ENCODE measurements around the gene KRTAP10-4. TPM values are rescaled to one million over a fixed set of nuclear protein-coding genes. Genes with fewer than 3 reads are reported as not detected.

KRTAP10-4 gene
- total RNA-seq, 1 experiment from 2014 or later = not detected

DNA sequence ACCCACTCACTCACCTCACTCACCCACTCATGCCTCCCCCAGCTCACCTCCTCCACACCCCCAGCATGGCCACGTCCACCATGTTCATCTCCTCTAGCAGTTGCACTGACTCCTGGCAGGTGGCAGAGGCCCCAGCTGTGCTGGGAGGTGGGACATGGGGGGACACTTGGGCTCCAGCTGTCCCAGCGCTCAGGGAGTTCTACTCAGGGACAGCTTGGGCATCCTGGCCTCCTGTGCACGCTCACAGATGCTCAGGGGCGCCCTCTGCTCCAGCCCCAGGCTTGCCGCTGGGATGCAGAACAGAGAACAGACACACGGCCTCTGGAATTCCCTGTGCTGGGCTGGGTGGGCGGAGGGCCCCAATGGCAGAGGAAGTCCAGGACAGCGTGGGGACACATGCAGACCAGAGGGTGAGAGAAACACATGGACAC lies 43.6 kb downstream of the KRTAP10-4 start:
- POLR2A ChIA-PET = no interaction called here
- TF ChIP-seq, protein P1, sequence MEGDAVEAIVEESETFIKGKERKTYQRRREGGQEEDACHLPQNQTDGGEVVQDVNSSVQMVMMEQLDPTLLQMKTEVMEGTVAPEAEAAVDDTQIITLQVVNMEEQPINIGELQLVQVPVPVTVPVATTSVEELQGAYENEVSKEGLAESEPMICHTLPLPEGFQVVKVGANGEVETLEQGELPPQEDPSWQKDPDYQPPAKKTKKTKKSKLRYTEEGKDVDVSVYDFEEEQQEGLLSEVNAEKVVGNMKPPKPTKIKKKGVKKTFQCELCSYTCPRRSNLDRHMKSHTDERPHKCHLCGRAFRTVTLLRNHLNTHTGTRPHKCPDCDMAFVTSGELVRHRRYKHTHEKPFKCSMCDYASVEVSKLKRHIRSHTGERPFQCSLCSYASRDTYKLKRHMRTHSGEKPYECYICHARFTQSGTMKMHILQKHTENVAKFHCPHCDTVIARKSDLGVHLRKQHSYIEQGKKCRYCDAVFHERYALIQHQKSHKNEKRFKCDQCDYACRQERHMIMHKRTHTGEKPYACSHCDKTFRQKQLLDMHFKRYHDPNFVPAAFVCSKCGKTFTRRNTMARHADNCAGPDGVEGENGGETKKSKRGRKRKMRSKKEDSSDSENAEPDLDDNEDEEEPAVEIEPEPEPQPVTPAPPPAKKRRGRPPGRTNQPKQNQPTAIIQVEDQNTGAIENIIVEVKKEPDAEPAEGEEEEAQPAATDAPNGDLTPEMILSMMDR (IDR thresholded peaks at IDR 0.05; ENCODE audit: unreplicated experiment) = no peak
- Mint-ChIP-seq H3K27ac (ENCODE audit: low read depth, unreplicated experiment) (no peak overlapping the region), H3K4me3 (ENCODE audit: unreplicated experiment) (no peak overlapping the region), H3K9me3 (ENCODE audit: unreplicated experiment) (peaks cover 31% of the 10 kb centered on the region), H3K4me1 (ENCODE audit: insufficient read depth, unreplicated experiment) (peaks cover 8% of the 10 kb centered on the region), H3K36me3 (ENCODE audit: insufficient read depth, unreplicated experiment) (no peaks in the 10 kb centered on the region), H3K27me3 (ENCODE audit: insufficient read depth, unreplicated experiment) (peaks cover 73% of the 10 kb centered on the region)
- CTCF ChIA-PET = no interaction called here
- DNase-seq (ENCODE audit: unreplicated experiment) = no peak
- intact Hi-C loops (cut with micrococcal nuclease) = no loop called here
- no TSS peak for BruUV-seq (replicated peaks)

DNA sequence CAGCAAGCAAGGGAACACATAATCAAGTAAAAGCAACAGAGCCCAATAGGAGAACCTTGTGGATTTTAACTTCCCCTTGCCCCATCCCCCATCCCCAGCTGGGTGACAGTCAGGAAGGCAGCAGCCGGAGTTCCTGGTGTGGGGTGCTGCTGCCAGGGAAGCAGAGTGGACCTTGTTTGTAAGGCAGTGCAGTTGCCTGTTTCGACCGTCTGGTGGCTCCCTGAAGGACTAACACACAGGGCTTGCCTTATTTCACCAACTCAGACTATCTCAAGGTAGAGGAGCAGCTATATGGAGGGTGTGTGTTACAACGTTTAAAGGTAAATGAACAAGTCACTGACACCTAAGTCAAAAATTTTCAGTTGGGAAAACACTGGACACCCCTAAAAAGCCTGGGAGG lies 45.0 kb downstream of the KRTAP10-4 start:
- no peak overlapping the region for H3K4me3 Mint-ChIP-seq (ENCODE audit: unreplicated experiment)
- H3K27ac Mint-ChIP-seq (ENCODE audit: low read depth, unreplicated experiment) = no peak overlapping the region
- peaks cover 8% of the 10 kb centered on the region for H3K4me1 Mint-ChIP-seq (ENCODE audit: insufficient read depth, unreplicated experiment)
- CTCF ChIA-PET = no interaction called here
- peaks cover 37% of the 10 kb centered on the region for H3K9me3 Mint-ChIP-seq (ENCODE audit: unreplicated experiment)
- TF ChIP-seq, protein P1 (IDR thresholded peaks at IDR 0.05; ENCODE audit: unreplicated experiment) = no peak
- no peaks in the 10 kb centered on the region for H3K36me3 Mint-ChIP-seq (ENCODE audit: insufficient read depth, unreplicated experiment)
- POLR2A ChIA-PET = interaction anchor here (0.6 to 0.9 kb wide), 2 partner anchors 102 to 879 kb away, joined by 3 to 5 read pairs; no protein-coding TSS in a partner anchor
- BruUV-seq (replicated peaks) = no TSS peak
- intact Hi-C loops (cut with micrococcal nuclease) = loop anchor here (2.0 kb wide), 1 partner anchor 124 kb away; no protein-coding TSS in a partner anchor
- H3K27me3 Mint-ChIP-seq (ENCODE audit: insufficient read depth, unreplicated experiment) = peaks cover 63% of the 10 kb centered on the region
- no peak for DNase-seq (ENCODE audit: unreplicated experiment)

DNA sequence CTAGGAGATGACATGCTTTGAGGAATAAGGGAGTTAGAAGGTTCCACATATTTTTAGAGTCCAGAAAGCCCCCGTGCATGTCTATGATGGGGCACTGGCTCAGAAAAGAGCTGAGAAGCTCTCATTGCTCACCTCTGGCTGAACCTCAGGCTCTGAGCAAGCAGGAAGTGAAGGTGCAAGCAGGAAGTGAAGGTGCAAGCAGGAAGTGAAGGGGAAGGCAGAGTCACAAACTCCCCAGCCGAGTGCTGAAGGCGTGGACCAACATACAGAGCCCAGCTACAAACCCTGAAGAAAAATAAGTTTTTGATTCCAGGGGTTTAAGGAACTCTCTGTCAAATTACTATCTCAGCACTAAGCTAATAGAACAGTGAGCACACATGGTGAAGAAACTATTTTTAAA lies 45.4 kb downstream of the KRTAP10-4 start:
- POLR2A ChIA-PET = interaction anchor here (0.6 to 0.9 kb wide), 2 partner anchors 101 to 879 kb away, joined by 3 to 5 read pairs; no protein-coding TSS in a partner anchor
- Mint-ChIP-seq H3K4me1 (ENCODE audit: insufficient read depth, unreplicated experiment) (peaks cover 8% of the 10 kb centered on the region), H3K27ac (ENCODE audit: low read depth, unreplicated experiment) (no peak overlapping the region), H3K9me3 (ENCODE audit: unreplicated experiment) (peaks cover 41% of the 10 kb centered on the region), H3K27me3 (ENCODE audit: insufficient read depth, unreplicated experiment) (peaks cover 62% of the 10 kb centered on the region), H3K4me3 (ENCODE audit: unreplicated experiment) (no peak overlapping the region), H3K36me3 (ENCODE audit: insufficient read depth, unreplicated experiment) (no peaks in the 10 kb centered on the region)
- no peak for DNase-seq (ENCODE audit: unreplicated experiment)
- CTCF ChIA-PET = interaction anchor here (0.7 kb wide), 1 partner anchor 48 kb away, joined by 3 read pairs; no protein-coding TSS in a partner anchor
- TF ChIP-seq, protein P1 (IDR thresholded peaks at IDR 0.05; ENCODE audit: unreplicated experiment) = no peak
- intact Hi-C loops (cut with micrococcal nuclease) = loop anchor here (2.0 kb wide), 1 partner anchor 124 kb away; no protein-coding TSS in a partner anchor
- no TSS peak for BruUV-seq (replicated peaks)

DNA sequence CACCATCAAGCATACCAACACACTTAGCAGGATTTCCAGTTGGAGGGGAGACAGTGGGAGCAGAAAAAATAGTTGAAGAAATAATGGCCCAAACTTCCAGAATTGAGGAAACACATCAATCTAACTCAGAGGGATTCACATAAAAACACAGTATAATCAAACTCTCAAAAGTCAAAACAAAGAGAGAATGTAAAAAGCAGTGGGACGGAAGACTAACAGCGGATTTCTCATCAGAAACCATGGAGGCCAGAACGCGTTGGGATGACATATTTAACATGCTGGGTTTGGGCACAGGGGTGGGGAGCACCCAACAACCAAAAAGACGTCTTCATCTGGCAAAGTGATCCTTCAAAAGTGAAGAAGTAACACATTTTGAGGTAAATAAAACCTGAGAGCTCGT lies 46.4 kb downstream of the KRTAP10-4 start:
- BruUV-seq (replicated peaks) = no TSS peak
- CTCF ChIA-PET = interaction anchor here (0.7 kb wide), 1 partner anchor 47 kb away, joined by 3 read pairs; no protein-coding TSS in a partner anchor
- no peaks in the 10 kb centered on the region for H3K36me3 Mint-ChIP-seq (ENCODE audit: insufficient read depth, unreplicated experiment)
- TF ChIP-seq, protein P1 (IDR thresholded peaks at IDR 0.05; ENCODE audit: unreplicated experiment) = no peak
- DNase-seq (ENCODE audit: unreplicated experiment) = no peak
- H3K4me1 Mint-ChIP-seq (ENCODE audit: insufficient read depth, unreplicated experiment) = peaks cover 8% of the 10 kb centered on the region
- peaks cover 51% of the 10 kb centered on the region for H3K9me3 Mint-ChIP-seq (ENCODE audit: unreplicated experiment)
- POLR2A ChIA-PET = no interaction called here
- no peak overlapping the region for H3K27ac Mint-ChIP-seq (ENCODE audit: low read depth, unreplicated experiment)
- peaks cover 53% of the 10 kb centered on the region for H3K27me3 Mint-ChIP-seq (ENCODE audit: insufficient read depth, unreplicated experiment)
- no peak overlapping the region for H3K4me3 Mint-ChIP-seq (ENCODE audit: unreplicated experiment)
- intact Hi-C loops (cut with micrococcal nuclease) = loop anchor here (2.0 kb wide), 1 partner anchor 123 kb away; no protein-coding TSS in a partner anchor

Data from MCF 10A (cell line).